HG03025 (cell line): ENCODE results near the gene ACOXL.

ENCODE experiments used
- ATAC-seq: cut with Tn5 transposase; IDR thresholded peaks from one replicate; pipeline ENCODE4 v1.9.1; 2021; ENCODE audit warnings: mild to moderate bottlenecking, moderate library complexity; ENCODE audit not compliant: unreplicated experiment, low FRiP score

ACOXL gene

GRCh38 chr2:110790907-110791306 lies 58.5 kb downstream of the ACOXL start:
- no peak for ATAC-seq

- no peak for ATAC-seq
These were observed 59.1 kb downstream of the ACOXL start for GRCh38 chr2:110791435-110791834.

GRCh38 chr2:110793034-110793433 lies 60.7 kb downstream of the ACOXL start:
- ATAC-seq, result no peak

GRCh38 chr2:110794390-110794789 lies 62.0 kb downstream of the ACOXL start:
- no peak for ATAC-seq

- no peak for ATAC-seq
These were observed 62.6 kb downstream of the ACOXL start for GRCh38 chr2:110794951-110795350.

- no peak for ATAC-seq
These were observed 64.4 kb downstream of the ACOXL start for GRCh38 chr2:110796716-110797301.

- ATAC-seq, result no peak
These were observed 67.0 kb downstream of the ACOXL start for GRCh38 chr2:110799376-110799775.

- no peak for ATAC-seq
These were observed 68.4 kb downstream of the ACOXL start for GRCh38 chr2:110800611-110801402.

- no peak for ATAC-seq
These were observed 70.0 kb downstream of the ACOXL start for GRCh38 chr2:110802208-110802932.

GRCh38 chr2:110804433-110804832 lies 72.1 kb downstream of the ACOXL start:
- no peak for ATAC-seq

GRCh38 chr2:110804915-110805314 lies 72.5 kb downstream of the ACOXL start:
- ATAC-seq, result no peak

- ATAC-seq, result no peak
These were observed 73.6 kb downstream of the ACOXL start for GRCh38 chr2:110805894-110806452.

- ATAC-seq, result no peak
These were observed 75.1 kb downstream of the ACOXL start for GRCh38 chr2:110807522-110807921.

- ATAC-seq, result no peak
These were observed 78.0 kb downstream of the ACOXL start for GRCh38 chr2:110810404-110810803.

GRCh38 chr2:110812726-110813645 lies 80.6 kb downstream of the ACOXL start:
- no peak for ATAC-seq

- no peak for ATAC-seq
These were observed 81.5 kb downstream of the ACOXL start for GRCh38 chr2:110813896-110814295.

- ATAC-seq, result no peak
These were observed 83.6 kb downstream of the ACOXL start for GRCh38 chr2:110815938-110816337.

- ATAC-seq, result no peak
These were observed 84.3 kb downstream of the ACOXL start for GRCh38 chr2:110816404-110817365.
